ENCODE data around the gene GMPR2.

Gene GMPR2

GRCh38 chr14:24268225-24268624 is 35.5 kb downstream of the GMPR2 start:
- no peak for DNase-seq (ENCODE audit: low spot score)

- DNase-seq (ENCODE audit: low spot score), result no peak
Observed at GRCh38 chr14:24269368-24269767, 36.6 kb downstream of the GMPR2 start.

- no peak for DNase-seq (ENCODE audit: low spot score)
Observed at GRCh38 chr14:24269910-24270536, 37.3 kb downstream of the GMPR2 start.

- no peak for DNase-seq (ENCODE audit: low spot score)
Observed at GRCh38 chr14:24270537-24271133, 37.9 kb downstream of the GMPR2 start.

- peak; percentile 96 for DNase-seq (ENCODE audit: low spot score)
Observed at GRCh38 chr14:24271134-24271833, 38.6 kb downstream of the GMPR2 start, which contains the start of gene RABGGTA. RABGGTA (minus strand) TSS chr14:24271597; CDS start chr14:24271115, 482 bp downstream.

GRCh38 chr14:24271834-24272263 is 39.1 kb downstream of the GMPR2 start:
- DNase-seq (ENCODE audit: low spot score), result no peak

- no peak for DNase-seq (ENCODE audit: low spot score)
Observed at GRCh38 chr14:24272467-24272866, 39.7 kb downstream of the GMPR2 start.

- DNase-seq (ENCODE audit: low spot score), result no peak
Observed at GRCh38 chr14:24273422-24273998, 40.8 kb downstream of the GMPR2 start.

GRCh38 chr14:24274101-24274543 is 41.4 kb downstream of the GMPR2 start:
- DNase-seq (ENCODE audit: low spot score), result no peak

- DNase-seq (ENCODE audit: low spot score), result no peak
Observed at GRCh38 chr14:24277071-24277470, 44.3 kb downstream of the GMPR2 start.

GRCh38 chr14:24277606-24278321 is 45.0 kb downstream of the GMPR2 start:
- no peak for DNase-seq (ENCODE audit: low spot score)

- no peak for DNase-seq (ENCODE audit: low spot score)
Observed at GRCh38 chr14:24278424-24278823, 45.7 kb downstream of the GMPR2 start.

- DNase-seq (ENCODE audit: low spot score), result no peak
Observed at GRCh38 chr14:24279301-24280186, 46.8 kb downstream of the GMPR2 start.

GRCh38 chr14:24280797-24281460 is 48.2 kb downstream of the GMPR2 start:
- no peak for DNase-seq (ENCODE audit: low spot score)

- no peak for DNase-seq (ENCODE audit: low spot score)
Observed at GRCh38 chr14:24281636-24282035, 48.9 kb downstream of the GMPR2 start.

GRCh38 chr14:24282736-24283135 is 50.0 kb downstream of the GMPR2 start:
- no peak for DNase-seq (ENCODE audit: low spot score)

GRCh38 chr14:24283796-24284460 is 51.2 kb downstream of the GMPR2 start:
- no peak for DNase-seq (ENCODE audit: low spot score)

GRCh38 chr14:24284501-24285035 is 51.8 kb downstream of the GMPR2 start:
- DNase-seq (ENCODE audit: low spot score), result no peak

GRCh38 chr14:24285351-24285750 is 52.6 kb downstream of the GMPR2 start:
- DNase-seq (ENCODE audit: low spot score), result no peak

GRCh38 chr14:24286996-24287395 is 54.3 kb downstream of the GMPR2 start:
- no peak for DNase-seq (ENCODE audit: low spot score)

Measured in hepatic stellate cell (primary cell).